Stimulated activated memory B cell treated with anti-CD40 and anti-IgM and Interleukin-4, amounts not matched to agents 10 μg/mL and 1 μg/mL and 100 μg/mL, for 72 hours (primary cell): ENCODE measurements around the gene ANKRD13D.
A peak's percentile ranks its signal among the peaks of the same experiment; 100 is the strongest.

Experiments
- ATAC-seq: fragments of 150-1000 bp; cut with Tn5 transposase; 2 replicates; pipeline ENCODE4 v1.10.0; 2021
- H3K27ac Mint-ChIP-seq: one replicate; pipeline ENCODE4 v1.8.0; 2022; ENCODE audit warnings: mild to moderate bottlenecking, mixed read lengths
- H3K27me3 Mint-ChIP-seq: one replicate; pipeline ENCODE4 v1.8.0; 2022; ENCODE audit warnings: mixed read lengths
- H3K36me3 Mint-ChIP-seq: one replicate; pipeline ENCODE4 v1.8.0; 2022; ENCODE audit warnings: mixed read lengths
- H3K4me1 Mint-ChIP-seq: one replicate; pipeline ENCODE4 v1.8.0; 2022; ENCODE audit warnings: mixed read lengths
- H3K4me3 Mint-ChIP-seq: one replicate; pipeline ENCODE4 v1.8.0; 2022; ENCODE audit warnings: mild to moderate bottlenecking, moderate library complexity, mixed read lengths
- H3K9me3 Mint-ChIP-seq: one replicate; pipeline ENCODE4 v1.8.0; 2022; ENCODE audit warnings: mixed read lengths

ANKRD13D gene

GRCh38 chr11:67286621-67287333 is 2.3 kb upstream of the ANKRD13D start:
- H3K27me3 Mint-ChIP-seq, result no peaks in the 10 kb centered on the region
- no peaks in the 10 kb centered on the region for H3K9me3 Mint-ChIP-seq
- peaks cover 46% of the 10 kb centered on the region for H3K4me1 Mint-ChIP-seq
- H3K27ac Mint-ChIP-seq, result peak overlapping the region; percentile 91
- no peak for ATAC-seq
- H3K4me3 Mint-ChIP-seq, result peak overlapping the region; percentile 61
- peaks cover 47% of the 10 kb centered on the region for H3K36me3 Mint-ChIP-seq

- Mint-ChIP-seq H3K27ac (peak overlapping the region; percentile 91), H3K9me3 (no peaks in the 10 kb centered on the region), H3K4me3 (peak overlapping the region; percentile 61), H3K36me3 (peaks cover 44% of the 10 kb centered on the region), H3K27me3 (no peaks in the 10 kb centered on the region), H3K4me1 (peaks cover 47% of the 10 kb centered on the region)
- ATAC-seq, result no peak
Observed at GRCh38 chr11:67287355-67288197, 1.5 kb upstream of the ANKRD13D start.

GRCh38 chr11:67288198-67288451 is 978 bp upstream of the ANKRD13D start:
- H3K36me3 Mint-ChIP-seq, result peaks cover 44% of the 10 kb centered on the region
- H3K9me3 Mint-ChIP-seq, result no peaks in the 10 kb centered on the region
- ATAC-seq, result peak; percentile 1
- peaks cover 52% of the 10 kb centered on the region for H3K4me1 Mint-ChIP-seq
- peak overlapping the region; percentile 61 for H3K4me3 Mint-ChIP-seq
- peak overlapping the region; percentile 91 for H3K27ac Mint-ChIP-seq
- no peaks in the 10 kb centered on the region for H3K27me3 Mint-ChIP-seq

- peak; percentile 90 for ATAC-seq
- Mint-ChIP-seq H3K4me3 (peak overlapping the region; percentile 61), H3K9me3 (no peaks in the 10 kb centered on the region), H3K36me3 (peaks cover 42% of the 10 kb centered on the region), H3K4me1 (peaks cover 53% of the 10 kb centered on the region), H3K27me3 (no peaks in the 10 kb centered on the region), H3K27ac (peak overlapping the region; percentile 91)
Observed at GRCh38 chr11:67288452-67289225, 464 bp upstream of the ANKRD13D start.

GRCh38 chr11:67289651-67290479 is 762 bp downstream of the ANKRD13D start:
- peak overlapping the region; percentile 98 for H3K4me3 Mint-ChIP-seq
- H3K27me3 Mint-ChIP-seq, result no peaks in the 10 kb centered on the region
- peaks cover 46% of the 10 kb centered on the region for H3K36me3 Mint-ChIP-seq
- no peak for ATAC-seq
- H3K27ac Mint-ChIP-seq, result peak overlapping the region; percentile 95
- H3K4me1 Mint-ChIP-seq, result peaks cover 53% of the 10 kb centered on the region
- H3K9me3 Mint-ChIP-seq, result no peaks in the 10 kb centered on the region

GRCh38 chr11:67290801-67291200 is 1.7 kb downstream of the ANKRD13D start:
- Mint-ChIP-seq H3K27me3 (no peaks in the 10 kb centered on the region), H3K4me1 (peaks cover 50% of the 10 kb centered on the region), H3K27ac (no peak overlapping the region), H3K4me3 (peak overlapping the region; percentile 98), H3K36me3 (peaks cover 51% of the 10 kb centered on the region), H3K9me3 (no peaks in the 10 kb centered on the region)
- ATAC-seq, result no peak

- ATAC-seq, result no peak
- Mint-ChIP-seq H3K9me3 (peaks cover 5% of the 10 kb centered on the region), H3K4me3 (no peak overlapping the region), H3K4me1 (peaks cover 41% of the 10 kb centered on the region), H3K27ac (peak overlapping the region; percentile 29), H3K36me3 (peaks cover 59% of the 10 kb centered on the region), H3K27me3 (no peaks in the 10 kb centered on the region)
Observed at GRCh38 chr11:67291481-67292381, 2.6 kb downstream of the ANKRD13D start.

- H3K4me1 Mint-ChIP-seq, result peaks cover 31% of the 10 kb centered on the region
- H3K4me3 Mint-ChIP-seq, result no peak overlapping the region
- H3K27me3 Mint-ChIP-seq, result no peaks in the 10 kb centered on the region
- ATAC-seq, result no peak
- H3K9me3 Mint-ChIP-seq, result peaks cover 8% of the 10 kb centered on the region
- peak overlapping the region; percentile 29 for H3K27ac Mint-ChIP-seq
- peaks cover 58% of the 10 kb centered on the region for H3K36me3 Mint-ChIP-seq
Observed at GRCh38 chr11:67292671-67293070, 3.6 kb downstream of the ANKRD13D start.

- peaks cover 60% of the 10 kb centered on the region for H3K36me3 Mint-ChIP-seq
- no peak for ATAC-seq
- H3K4me3 Mint-ChIP-seq, result no peak overlapping the region
- H3K27ac Mint-ChIP-seq, result peak overlapping the region; percentile 29
- peaks cover 8% of the 10 kb centered on the region for H3K9me3 Mint-ChIP-seq
- no peaks in the 10 kb centered on the region for H3K27me3 Mint-ChIP-seq
- peaks cover 27% of the 10 kb centered on the region for H3K4me1 Mint-ChIP-seq
Observed at GRCh38 chr11:67293090-67293489, 4.0 kb downstream of the ANKRD13D start.

GRCh38 chr11:67295846-67296245 is 6.7 kb downstream of the ANKRD13D start:
- peaks cover 12% of the 10 kb centered on the region for H3K4me1 Mint-ChIP-seq
- peaks cover 8% of the 10 kb centered on the region for H3K9me3 Mint-ChIP-seq
- H3K27ac Mint-ChIP-seq, result no peak overlapping the region
- peaks cover 66% of the 10 kb centered on the region for H3K36me3 Mint-ChIP-seq
- no peaks in the 10 kb centered on the region for H3K27me3 Mint-ChIP-seq
- ATAC-seq, result no peak
- no peak overlapping the region for H3K4me3 Mint-ChIP-seq

- H3K9me3 Mint-ChIP-seq, result peaks cover 8% of the 10 kb centered on the region
- no peaks in the 10 kb centered on the region for H3K27me3 Mint-ChIP-seq
- no peak overlapping the region for H3K27ac Mint-ChIP-seq
- peaks cover 63% of the 10 kb centered on the region for H3K36me3 Mint-ChIP-seq
- H3K4me1 Mint-ChIP-seq, result no peaks in the 10 kb centered on the region
- ATAC-seq, result no peak
- H3K4me3 Mint-ChIP-seq, result no peak overlapping the region
Observed at GRCh38 chr11:67298786-67299185, 9.7 kb downstream of the ANKRD13D start.

- ATAC-seq, result no peak
- Mint-ChIP-seq H3K9me3 (peaks cover 8% of the 10 kb centered on the region), H3K27ac (no peak overlapping the region), H3K27me3 (no peaks in the 10 kb centered on the region), H3K36me3 (peaks cover 55% of the 10 kb centered on the region), H3K4me3 (no peak overlapping the region), H3K4me1 (no peaks in the 10 kb centered on the region)
Observed at GRCh38 chr11:67299471-67300191, 10.5 kb downstream of the ANKRD13D start.

- Mint-ChIP-seq H3K4me1 (no peaks in the 10 kb centered on the region), H3K27me3 (no peaks in the 10 kb centered on the region), H3K36me3 (peaks cover 48% of the 10 kb centered on the region), H3K9me3 (peaks cover 8% of the 10 kb centered on the region), H3K27ac (no peak overlapping the region), H3K4me3 (no peak overlapping the region)
- no peak for ATAC-seq
Observed at GRCh38 chr11:67300256-67300755, 11.2 kb downstream of the ANKRD13D start.
